Left cardiac atrium (tissue), 4 donors: ENCODE results near the gene BMF. TPM values are rescaled to one million over a fixed set of nuclear protein-coding genes. Genes with fewer than 3 reads are reported as not detected.

Source experiments
- ATAC-seq, 2 donors: fragments of 200-7000 bp; cut with Tn5 transposase; one replicate each; pipeline ENCODE4 v1.9.1; 2020; ENCODE audit warnings: mild to moderate bottlenecking in 2 of 2, moderate library complexity in 2 of 2
- DNase-seq: peaks from one replicate; pipeline ENCODE4 v3.0.0-alpha.2; 2020
- intact Hi-C, 2 donors: fragments of 100-400 bp; cut with DNase I; formaldehyde crosslinking; loops; one replicate each; pipeline versions ENCODE4 v1.14.1 to v1.15.1; 2022 to 2023
- total RNA-seq, 2 donors: library from RNA; stranded (reverse); fragmentation: NEBNext Ultra II Directional; extraction: Animal tissue kit (Norgen Biotek cat#: 25700); gene quantifications; one replicate each; pipeline ENCODE4 v1.2.1, GENCODE V29; 2021
- donor health status: DM: no; HTN: yes; CAD: no.
- donor health status: DM: no; HTN: yes; CAD: no; lungs with severe emphysema.
- donor health status: DM: yes; HTN: yes; CAD: no.
- donor health status: Dilated cardiomyopathy.

Gene BMF
- total RNA-seq, 2 donors from 2014 or later, result 1.9 to 5.0 TPM

- DNase-seq (peak; percentile 71), ATAC-seq (peak in 1 of 2 donors; percentile 5)
- intact Hi-C loops, result loop anchor here (5.0 to 10.0 kb wide), 2 partner anchors 58 to 59 kb away; partner anchors contain the start of gene BUB1B (in 1 of the 2)
Measured at GRCh38 chr15:40106203-40107161, 2.2 kb downstream of the BMF start.

GRCh38 chr15:40105517-40106202, 3.0 kb downstream of the BMF start:
- no peak for DNase-seq
- no peak for ATAC-seq
- intact Hi-C loops, result loop anchor here (5.0 to 10.0 kb wide), 2 partner anchors 58 to 59 kb away; partner anchors contain the start of gene BUB1B (in 1 of the 2)

- intact Hi-C loops, result loop anchor here (5.0 to 10.0 kb wide), 3 partner anchors 38 to 60 kb away; partner anchors contain the start of gene BUB1B (in 1 of the 2)
- DNase-seq (peak; percentile 92), ATAC-seq (peak; percentile 54 to 65)
Measured at GRCh38 chr15:40104865-40105516, 3.7 kb downstream of the BMF start.

- ATAC-seq, result no peak
- DNase-seq, result no peak
- intact Hi-C loops, result loop anchor here in 1 of 2 donors (5.0 to 10.0 kb wide), 2 partner anchors 37 to 60 kb away; partner anchors contain the start of gene BUB1B
Measured at GRCh38 chr15:40104296-40104864, 4.3 kb downstream of the BMF start.

- intact Hi-C loops, result loop anchor here in 1 of 2 donors (5.0 to 10.0 kb wide), 2 partner anchors 37 to 61 kb away; partner anchors contain the start of gene BUB1B
- ATAC-seq (no peak), DNase-seq (no peak)
Measured at GRCh38 chr15:40103864-40104271, 4.8 kb downstream of the BMF start.

- DNase-seq (peak; percentile 79), ATAC-seq (peak; percentile 49 to 62)
- intact Hi-C loops, result loop anchor here in 1 of 2 donors (5.0 to 10.0 kb wide), 2 partner anchors 36 to 62 kb away; partner anchors contain the start of gene BUB1B
Measured at GRCh38 chr15:40102897-40103858, 5.5 kb downstream of the BMF start.

- DNase-seq (no peak), ATAC-seq (no peak)
Measured at GRCh38 chr15:40100947-40101905, 7.5 kb downstream of the BMF start.

GRCh38 chr15:40100123-40100946, 8.3 kb downstream of the BMF start:
- peak; percentile 10 for DNase-seq
- intact Hi-C loops, result loop anchor here in 1 of 2 donors (5.0 to 10.0 kb wide), 2 partner anchors 33 to 64 kb away; partner anchors contain the start of gene BUB1B

More at GRCh38 chr15:40100947-40101905, 7.5 kb downstream of the BMF start:
- intact Hi-C loops, result loop anchor here in 1 of 2 donors (5.0 to 10.0 kb wide), 2 partner anchors 34 to 64 kb away; partner anchors contain the start of gene BUB1B

GRCh38 chr15:40098489-40099261, 10.0 kb downstream of the BMF start:
- peak; percentile 83 to 88 for ATAC-seq
- intact Hi-C loops, result no loop called here
- peak; percentile 64 for DNase-seq

More at GRCh38 chr15:40100123-40100946, 8.3 kb downstream of the BMF start:
- no peak for ATAC-seq

GRCh38 chr15:40097968-40098476, 10.7 kb downstream of the BMF start:
- intact Hi-C loops, result no loop called here
- peak; percentile 70 for DNase-seq
- ATAC-seq, result peak; percentile 60 to 64

- intact Hi-C loops, result no loop called here
- DNase-seq (no peak), ATAC-seq (no peak)
Measured at GRCh38 chr15:40097096-40097967, 11.3 kb downstream of the BMF start.

- ATAC-seq, result no peak
- intact Hi-C loops, result no loop called here
- DNase-seq, result no peak
Measured at GRCh38 chr15:40096094-40096891, 12.4 kb downstream of the BMF start.
